HG02981 (cell line): ENCODE results near the gene GPC6.

Experiments
- ATAC-seq: cut with Tn5 transposase; IDR thresholded peaks from one replicate; pipeline ENCODE4 v1.9.1; 2021; ENCODE audit warnings: mild to moderate bottlenecking, moderate library complexity; ENCODE audit not compliant: unreplicated experiment

The GPC6 gene

DNA sequence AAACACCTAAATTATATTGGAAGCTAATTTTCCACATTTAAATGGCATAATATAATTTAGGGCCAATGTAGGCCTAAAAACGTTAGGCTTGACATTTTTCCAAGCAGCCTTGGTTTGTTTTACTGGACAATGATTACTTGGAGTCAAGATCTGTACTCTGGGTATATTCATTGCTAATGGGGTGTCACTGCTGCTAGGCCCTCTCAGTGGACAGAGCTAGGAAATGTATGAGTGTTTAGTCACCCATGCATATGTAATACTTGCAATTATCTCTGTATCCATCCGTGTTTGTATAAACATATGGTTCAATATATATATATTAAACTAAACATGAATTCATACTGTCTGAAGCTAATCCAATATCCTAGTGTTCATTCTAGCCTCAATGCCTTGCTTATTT is 654.8 kb downstream of the GPC6 start:
- no peak for ATAC-seq

GRCh38 chr13:93882086-93882651 is 655.6 kb downstream of the GPC6 start:
- no peak for ATAC-seq

DNA sequence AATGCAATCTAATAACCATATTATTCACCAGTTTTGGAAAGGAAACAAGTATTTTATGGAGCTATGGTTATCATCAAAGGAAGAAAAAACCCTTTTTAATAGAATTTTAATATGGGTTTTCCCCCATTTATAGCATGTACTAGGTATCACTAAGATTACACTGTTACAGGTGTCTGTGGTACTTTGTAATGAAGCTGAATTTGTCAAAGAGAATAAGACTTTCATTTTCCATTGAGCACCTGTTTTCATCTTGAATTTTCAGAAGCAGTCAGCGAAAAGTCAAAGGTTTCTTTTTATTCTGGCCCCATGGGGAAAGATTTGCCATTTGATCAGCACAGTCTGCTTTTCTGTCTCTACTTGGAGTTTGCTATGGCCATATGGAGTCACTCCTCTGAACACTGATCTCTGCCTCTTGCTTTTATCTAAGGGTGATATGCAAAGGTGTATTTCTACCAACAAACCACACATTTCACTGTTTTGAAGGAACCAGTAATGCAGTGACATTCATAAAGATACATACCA is 662.9 kb downstream of the GPC6 start:
- no peak for ATAC-seq

DNA sequence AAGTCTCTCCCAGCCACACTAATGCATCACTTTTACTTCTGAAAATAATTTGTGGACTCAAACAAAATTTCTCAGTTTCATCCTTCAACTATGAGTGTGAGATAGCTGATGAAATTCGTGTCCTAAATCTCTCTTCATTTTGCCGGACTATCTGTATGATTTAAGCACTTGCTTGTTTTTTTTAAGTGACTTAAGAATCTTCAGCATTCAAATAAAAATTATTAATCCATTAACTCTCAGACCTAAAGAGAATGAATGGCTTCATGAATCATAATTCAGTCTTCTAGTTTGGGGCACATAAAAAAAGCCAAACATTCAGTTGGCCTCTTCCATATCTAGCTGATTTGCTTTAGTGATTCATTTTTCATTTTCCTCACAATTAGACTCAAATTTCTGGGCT is 673.4 kb downstream of the GPC6 start:
- no peak for ATAC-seq

DNA sequence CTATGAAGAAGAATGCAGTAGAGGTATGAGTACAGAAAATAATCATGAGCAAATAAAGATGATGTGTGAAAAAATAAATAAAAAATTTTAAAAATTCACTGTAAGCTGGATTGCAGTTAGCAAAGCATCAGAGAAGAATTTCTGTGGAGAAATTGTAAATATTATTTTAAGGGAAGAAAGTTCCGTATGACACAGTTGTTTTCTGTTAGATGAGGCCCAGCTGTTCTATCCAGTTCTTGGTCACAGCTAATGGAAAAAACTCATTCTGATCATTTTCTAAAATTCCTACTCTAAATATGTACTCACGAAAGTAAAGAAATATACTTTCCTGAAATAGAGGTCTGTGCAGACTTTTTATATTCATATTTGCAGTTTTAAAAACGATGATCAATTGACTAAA is 674.1 kb downstream of the GPC6 start:
- ATAC-seq = no peak

GRCh38 chr13:93903909-93904308 is 677.3 kb downstream of the GPC6 start:
- ATAC-seq = no peak

DNA sequence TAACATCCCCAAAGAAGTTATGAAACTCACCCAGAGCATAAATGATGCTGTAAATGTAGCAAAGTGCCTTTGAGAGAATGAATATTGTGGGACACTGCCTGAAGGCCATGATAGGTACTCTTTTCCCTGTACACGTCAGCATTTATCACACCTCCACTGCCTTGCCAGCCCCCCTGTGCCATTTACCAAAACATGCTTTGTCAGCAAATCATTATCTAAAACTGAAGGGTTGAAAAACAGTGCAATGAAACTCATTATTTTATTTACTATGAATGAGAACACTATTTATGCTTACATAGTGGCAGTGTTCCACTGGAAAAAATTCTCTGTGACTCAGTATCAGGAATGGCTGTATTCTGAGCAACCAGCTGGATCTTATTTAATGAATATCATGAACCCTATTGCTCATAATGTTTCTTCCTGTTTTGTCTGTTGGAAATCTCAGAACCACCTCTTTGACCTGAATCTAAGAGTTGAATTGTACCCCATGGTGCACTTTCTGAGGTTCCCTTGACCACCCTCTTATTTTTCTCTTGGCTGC is 688.7 kb downstream of the GPC6 start:
- no peak for ATAC-seq

DNA sequence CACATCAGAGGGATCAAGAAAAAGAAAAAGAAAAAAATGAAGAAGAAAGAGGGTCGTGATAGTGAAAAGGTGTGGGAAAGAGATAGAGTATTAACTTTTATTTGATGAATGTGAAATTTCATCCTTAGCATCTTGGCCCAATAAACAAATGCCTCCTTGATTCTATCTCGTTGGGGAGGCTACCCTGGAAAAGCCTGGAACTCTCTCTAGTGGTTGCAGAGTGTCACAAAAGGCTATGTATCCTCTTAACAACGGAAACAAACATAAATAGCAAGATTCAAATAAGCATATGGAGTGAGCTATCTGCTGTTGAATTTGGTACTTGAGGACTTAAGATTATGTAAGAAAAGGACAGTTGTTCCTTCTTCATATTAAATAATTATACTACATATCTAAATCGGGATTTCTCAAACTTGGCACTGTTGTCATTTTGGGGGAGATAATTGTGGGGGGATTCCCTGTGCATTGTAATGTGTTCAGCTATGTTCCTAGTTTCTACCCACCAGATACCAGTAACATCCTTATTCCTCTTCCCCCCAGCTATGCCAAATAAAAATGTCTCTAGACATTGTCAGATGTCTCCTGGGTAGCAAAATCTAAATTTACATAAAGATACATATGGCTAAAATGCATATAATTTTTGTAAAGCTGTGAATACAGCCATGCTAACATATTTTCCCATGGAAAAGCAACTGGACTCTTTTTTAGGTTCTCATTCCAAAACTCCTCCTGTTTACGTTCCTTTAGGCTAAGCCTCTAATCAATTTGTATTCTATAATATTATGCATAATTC is 695.7 kb downstream of the GPC6 start:
- ATAC-seq = no peak

DNA sequence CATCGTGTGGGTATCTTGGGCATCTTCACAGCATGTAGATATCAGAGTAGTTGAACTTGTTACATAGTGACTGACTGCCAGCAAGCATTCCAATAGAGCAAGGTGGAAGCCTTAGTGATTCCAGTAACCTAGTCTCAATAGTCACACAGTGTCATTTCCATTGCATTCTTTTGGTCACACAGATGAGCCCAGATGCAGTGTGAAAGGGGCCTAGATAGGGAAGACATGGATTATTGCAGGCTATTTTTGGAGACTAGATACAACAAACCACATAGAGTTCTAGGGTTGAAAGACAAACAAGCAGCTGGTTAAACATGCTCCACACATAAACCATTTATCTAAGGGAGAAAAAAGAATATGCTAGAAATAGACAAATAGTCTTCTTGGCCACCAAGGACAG is 699.4 kb downstream of the GPC6 start:
- no peak for ATAC-seq

GRCh38 chr13:93926425-93926824 is 699.8 kb downstream of the GPC6 start:
- ATAC-seq = no peak

- no peak for ATAC-seq
Observed at GRCh38 chr13:93927431-93927830, 700.8 kb downstream of the GPC6 start.

DNA sequence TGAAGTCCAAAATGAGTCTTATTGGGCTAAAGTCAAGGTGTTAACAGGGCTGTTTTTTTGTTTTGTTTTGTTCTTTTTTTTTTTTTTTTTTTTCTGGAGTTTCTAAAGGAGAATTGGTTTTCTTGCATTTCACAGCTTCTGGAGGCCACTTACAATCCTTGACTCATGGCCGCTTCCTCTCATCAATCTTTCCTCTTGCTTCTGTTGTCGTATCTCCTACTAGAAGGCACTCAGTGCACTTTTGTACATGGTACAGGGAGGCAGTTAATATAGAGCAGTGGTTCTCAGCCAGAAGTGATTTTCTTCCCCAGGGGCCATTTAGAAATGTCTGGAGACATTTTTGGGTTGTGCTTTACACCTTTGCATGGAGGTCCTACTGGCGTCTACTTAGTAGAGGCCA is 706.3 kb downstream of the GPC6 start:
- ATAC-seq = no peak

DNA sequence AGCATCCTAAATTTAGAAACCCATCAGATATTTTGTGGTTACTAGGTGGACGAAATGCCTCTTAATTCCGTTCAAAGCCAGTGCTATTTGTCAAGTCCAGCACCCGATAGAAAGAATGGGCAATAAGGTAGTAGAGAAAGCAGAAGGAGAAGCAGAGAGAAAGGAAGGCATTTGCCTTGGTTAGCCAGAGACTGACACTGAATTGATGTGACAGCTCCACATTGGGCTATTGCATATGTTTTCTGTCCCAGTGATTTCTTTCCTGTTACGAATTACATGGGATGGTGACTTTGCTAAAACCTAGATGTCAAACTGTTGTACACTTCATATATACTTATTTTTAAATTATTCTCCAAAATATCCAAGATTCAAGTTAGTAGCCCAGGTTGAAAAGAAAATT is 710.3 kb downstream of the GPC6 start:
- no peak for ATAC-seq

- ATAC-seq = no peak
Observed at GRCh38 chr13:93941444-93941843, 714.8 kb downstream of the GPC6 start.

DNA sequence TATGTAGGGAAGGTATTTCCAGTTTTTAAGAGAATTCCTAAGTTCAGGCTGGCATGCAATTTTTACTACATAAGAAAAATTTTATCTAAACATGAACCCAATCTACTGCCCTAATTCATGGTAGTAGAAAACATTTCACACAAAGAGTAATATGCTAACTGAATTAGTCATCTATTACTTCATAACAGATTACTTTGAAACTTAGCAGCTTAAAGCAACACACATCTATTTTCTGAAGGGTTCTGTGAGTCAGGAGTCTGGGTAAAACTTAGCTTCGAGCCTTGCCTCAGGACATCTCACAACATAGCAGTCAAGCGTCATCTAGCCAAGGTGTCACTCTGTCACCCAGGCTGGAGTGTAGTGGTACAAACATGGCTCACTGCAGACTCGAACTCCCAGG is 715.4 kb downstream of the GPC6 start:
- no peak for ATAC-seq

- ATAC-seq = no peak
Observed at GRCh38 chr13:93945621-93946020, 719.0 kb downstream of the GPC6 start.

DNA sequence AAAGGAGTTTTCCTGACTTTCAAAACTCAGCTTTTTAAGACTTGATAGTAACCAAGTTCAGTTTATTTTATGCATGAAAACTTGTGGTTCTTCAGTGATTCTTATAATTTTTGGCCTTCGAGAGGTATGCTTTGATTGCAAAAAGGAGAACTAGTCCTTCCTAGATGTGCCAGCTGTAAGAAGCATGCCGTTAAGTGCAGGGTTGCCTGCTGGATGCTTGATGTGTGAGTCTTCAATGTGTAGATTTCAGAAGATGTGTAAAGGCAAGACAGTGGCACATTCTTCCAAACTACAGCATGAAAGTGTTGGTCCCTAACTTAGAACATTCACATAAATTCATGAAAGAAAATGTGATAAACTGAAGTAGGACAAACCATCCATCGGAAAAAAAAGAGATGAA is 720.4 kb downstream of the GPC6 start:
- no peak for ATAC-seq

DNA sequence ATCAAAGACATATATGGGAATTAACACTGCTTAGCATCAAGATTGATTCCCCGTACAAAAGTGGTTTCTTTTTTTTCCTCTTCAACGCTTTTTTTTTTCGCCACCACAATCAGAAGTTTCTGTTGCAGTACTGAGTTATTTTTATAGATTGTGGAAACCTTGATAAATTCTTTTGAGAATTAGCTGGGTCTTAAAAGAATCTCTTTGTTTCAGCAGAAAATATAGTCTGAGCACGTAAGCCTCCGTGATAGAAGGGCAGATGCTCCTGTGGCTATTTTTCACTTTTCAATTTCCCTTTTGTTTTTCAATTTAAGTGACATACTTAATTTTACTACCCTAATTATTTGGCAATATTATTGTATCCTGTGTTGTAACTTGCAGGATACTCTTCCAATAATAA is 721.0 kb downstream of the GPC6 start:
- no peak for ATAC-seq

- ATAC-seq = no peak
Observed at GRCh38 chr13:93948162-93948922, 721.7 kb downstream of the GPC6 start.

DNA sequence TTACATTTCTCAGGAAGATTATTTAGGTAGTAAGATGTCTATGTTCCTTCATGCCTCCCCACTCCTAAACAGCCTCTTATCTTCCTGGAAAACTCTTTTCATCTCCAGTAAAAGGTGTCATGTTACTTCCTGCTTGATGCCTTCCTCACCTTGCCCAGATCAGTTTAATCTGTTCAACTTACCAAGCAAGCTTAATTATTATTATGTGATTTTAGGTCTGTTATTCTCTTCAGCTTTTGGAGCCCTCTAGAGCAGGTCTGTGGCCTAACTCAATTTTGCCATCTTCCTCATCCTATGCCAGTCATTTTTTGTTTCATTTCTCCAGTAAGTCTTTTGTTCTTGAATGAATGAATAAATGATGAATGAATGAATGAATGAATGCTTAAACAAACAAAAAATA is 724.5 kb downstream of the GPC6 start:
- ATAC-seq = no peak

DNA sequence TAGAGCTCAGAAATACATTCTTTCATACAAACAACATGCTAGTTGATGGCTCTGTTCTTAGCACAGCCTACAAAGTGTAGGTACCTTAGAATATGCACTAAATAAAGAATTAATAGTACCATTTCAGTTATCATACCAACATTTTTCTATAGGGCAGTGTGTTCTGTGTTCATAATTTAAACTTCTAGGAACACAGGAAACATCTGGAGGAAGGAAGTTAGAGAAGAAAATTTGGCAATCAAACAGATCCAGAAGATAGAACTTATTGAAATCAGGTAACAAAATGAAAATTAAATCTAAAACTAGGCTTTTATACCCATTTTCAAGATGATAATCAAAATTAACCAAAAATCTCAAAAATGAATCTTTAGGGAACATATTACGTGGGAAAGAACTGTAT is 725.3 kb downstream of the GPC6 start:
- ATAC-seq = no peak

- no peak for ATAC-seq
Observed at GRCh38 chr13:93953841-93954240, 727.2 kb downstream of the GPC6 start.
